ENCODE data around the gene CD46.

CD46 gene

GRCh38 chr1:207797229-207797973 is 45.5 kb downstream of the CD46 start:
- TF ChIP-seq CTCF (IDR thresholded peaks at IDR 0.05; ENCODE audit: low read depth, low read length) = peak; percentile 69

GRCh38 chr1:207798847-207799246 is 47.0 kb downstream of the CD46 start:
- no peak overlapping the region for H3K4me3 ChIP-seq (ENCODE audit: low read depth, low read length)
- no peak for TF ChIP-seq CTCF (IDR thresholded peaks at IDR 0.05; ENCODE audit: low read depth, low read length)

More at GRCh38 chr1:207797229-207797973, 45.5 kb downstream of the CD46 start:
- no peak overlapping the region for H3K4me3 ChIP-seq (ENCODE audit: low read depth, low read length)

- no peak overlapping the region for H3K4me3 ChIP-seq (ENCODE audit: low read depth, low read length)
- TF ChIP-seq CTCF (IDR thresholded peaks at IDR 0.05; ENCODE audit: low read depth, low read length) = no peak
Observed at GRCh38 chr1:207799989-207800648, 48.3 kb downstream of the CD46 start.

GRCh38 chr1:207801819-207802218 is 50.0 kb downstream of the CD46 start:
- H3K4me3 ChIP-seq (ENCODE audit: low read depth, low read length) = no peak overlapping the region
- TF ChIP-seq CTCF (IDR thresholded peaks at IDR 0.05; ENCODE audit: low read depth, low read length) = no peak

- H3K4me3 ChIP-seq (ENCODE audit: low read depth, low read length) = no peak overlapping the region
- no peak for TF ChIP-seq CTCF (IDR thresholded peaks at IDR 0.05; ENCODE audit: low read depth, low read length)
Observed at GRCh38 chr1:207803678-207804077, 51.8 kb downstream of the CD46 start.

- H3K4me3 ChIP-seq (ENCODE audit: low read depth, low read length) = no peak overlapping the region
- no peak for TF ChIP-seq CTCF (IDR thresholded peaks at IDR 0.05; ENCODE audit: low read depth, low read length)
Observed at GRCh38 chr1:207804721-207805468, 53.0 kb downstream of the CD46 start.

Data from WI38 (cell line).